Subcutaneous adipose tissue (tissue), 4 donors: Measurements from ENCODE around the gene PPP1R14D. TPM values are rescaled to one million over a fixed set of nuclear protein-coding genes. Genes with fewer than 3 reads are reported as not detected.

ENCODE experiments used
- CTCF ChIP-seq: fragments of 450-650 bp; IDR thresholded peaks from one replicate; pipeline ENCODE4 v1.5.1; 2016; ENCODE audit warnings: low read depth, mild to moderate bottlenecking, control low read depth, antibody characterized with exemption, moderate library complexity
- total RNA-seq, 4 donors: library from RNA; depleted of rRNA; stranded (reverse); fragments of >200 nt; gene quantifications; one replicate each; pipeline ENCODE4 v1.1.0, GENCODE V29; 2016

The PPP1R14D gene
- total RNA-seq, 4 donors from 2014 or later: not detected

GRCh38 chr15:40825661-40826422 lies 2.7 kb downstream of the PPP1R14D start:
- no peak for TF ChIP-seq CTCF

- TF ChIP-seq CTCF: no peak
Observed at GRCh38 chr15:40823572-40824343, 4.8 kb downstream of the PPP1R14D start.

GRCh38 chr15:40821195-40821594 lies 7.3 kb downstream of the PPP1R14D start:
- no peak for TF ChIP-seq CTCF

GRCh38 chr15:40819048-40819447 lies 9.5 kb downstream of the PPP1R14D start:
- no peak for TF ChIP-seq CTCF

GRCh38 chr15:40815042-40815698 lies 13.3 kb downstream of the PPP1R14D start:
- TF ChIP-seq CTCF: no peak

- TF ChIP-seq CTCF: no peak
Observed at GRCh38 chr15:40812721-40813425, 15.6 kb downstream of the PPP1R14D start.
